Effector memory CD4-positive, alpha-beta T cell (primary cell): ENCODE measurements around the gene RPP25.
"Not testable (repeated sequence)": the region's sequence is repeated elsewhere in the genome, so short reads cannot be mapped to it uniquely, and the experiment has no call there.

Experiments used
- DNase-seq, 3 donors: peaks; one replicate each; pipeline ENCODE4 v3.0.0-alpha.2; 2020
- H3K27ac ChIP-seq: 2 replicates; pipeline ENCODE4 v1.7.0; 2013; ENCODE audit warnings: mild to moderate bottlenecking, low read length, moderate library complexity; ENCODE audit not compliant: insufficient read depth, poor library complexity, severe bottlenecking
- H3K27me3 ChIP-seq: replicated peaks from 2 replicates; pipeline ENCODE4 v1.7.0; 2013; ENCODE audit warnings: mild to moderate bottlenecking, low read length; ENCODE audit not compliant: insufficient read depth, control insufficient read depth, poor library complexity, severe bottlenecking
- H3K36me3 ChIP-seq: 2 replicates; pipeline ENCODE4 v1.7.0; 2013; ENCODE audit warnings: mild to moderate bottlenecking, low read length, moderate library complexity; ENCODE audit not compliant: control insufficient read depth, insufficient read depth
- H3K4me1 ChIP-seq: 2 replicates; pipeline ENCODE4 v1.7.0; 2013; ENCODE audit warnings: low read length, mild to moderate bottlenecking; ENCODE audit not compliant: control insufficient read depth, insufficient read depth, poor library complexity, severe bottlenecking
- H3K4me3 ChIP-seq: 2 replicates; pipeline ENCODE4 v1.7.0; 2013; ENCODE audit warnings: low read length, low read depth, mild to moderate bottlenecking; ENCODE audit not compliant: insufficient read depth, poor library complexity, severe bottlenecking
- H3K9me3 ChIP-seq: 2 replicates; pipeline ENCODE4 v1.7.0; 2013; ENCODE audit warnings: mild to moderate bottlenecking, low read length, moderate library complexity; ENCODE audit not compliant: control insufficient read depth

Gene RPP25

DNA sequence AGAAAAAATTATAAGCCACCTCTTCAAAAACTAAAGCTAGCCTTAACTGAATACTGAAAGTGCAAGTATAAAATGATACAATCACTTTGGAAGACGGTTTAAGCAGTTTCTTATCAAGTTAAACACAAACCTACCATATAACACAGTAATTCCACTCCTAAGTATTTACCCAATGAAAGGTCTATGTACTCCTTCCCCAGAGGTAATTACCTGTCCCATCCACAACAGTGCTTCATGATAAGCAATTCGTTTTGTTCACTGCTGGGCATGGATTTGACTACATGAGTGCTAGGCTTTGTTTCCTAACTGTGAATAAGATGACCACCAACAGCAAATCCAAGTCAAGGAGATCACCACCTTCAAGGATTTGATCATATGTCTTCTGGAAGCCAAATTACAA lies 23.0 kb downstream of the RPP25 start:
- no peak for DNase-seq
- H3K9me3 ChIP-seq: no peaks in the 10 kb centered on the region
- H3K27ac ChIP-seq: no peak overlapping the region
- peaks cover 14% of the 10 kb centered on the region for H3K4me1 ChIP-seq
- H3K27me3 ChIP-seq: no peaks in the 10 kb centered on the region
- H3K4me3 ChIP-seq: no peak overlapping the region
- H3K36me3 ChIP-seq: peaks cover 10% of the 10 kb centered on the region

GRCh38 chr15:74928771-74929198 lies 27.8 kb downstream of the RPP25 start:
- Histone ChIP-seq H3K4me1 (no peaks in the 10 kb centered on the region), H3K27me3 (no peaks in the 10 kb centered on the region), H3K27ac (no peak overlapping the region), H3K36me3 (peaks cover 33% of the 10 kb centered on the region), H3K9me3 (no peaks in the 10 kb centered on the region), H3K4me3 (no peak overlapping the region)
- DNase-seq: no peak

DNA sequence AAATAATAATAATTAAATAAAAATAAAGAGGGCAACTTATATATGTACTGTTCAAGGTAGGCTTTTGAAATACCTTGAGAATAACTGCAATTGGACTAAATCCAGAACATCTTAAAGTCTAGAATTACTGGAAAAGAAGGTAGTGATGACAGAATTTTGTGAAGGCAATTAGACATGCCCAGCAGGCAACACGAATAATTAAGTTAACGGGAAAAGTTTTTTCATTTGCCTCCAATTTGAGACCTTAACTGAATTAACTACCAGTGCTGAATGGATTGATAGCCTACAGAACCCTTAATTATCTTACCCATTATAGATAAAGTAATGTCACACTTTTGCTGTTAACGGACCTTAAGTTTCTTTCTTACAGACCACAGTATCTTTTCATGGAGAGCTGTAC lies 32.0 kb downstream of the RPP25 start:
- H3K27ac ChIP-seq: no peak overlapping the region

DNA sequence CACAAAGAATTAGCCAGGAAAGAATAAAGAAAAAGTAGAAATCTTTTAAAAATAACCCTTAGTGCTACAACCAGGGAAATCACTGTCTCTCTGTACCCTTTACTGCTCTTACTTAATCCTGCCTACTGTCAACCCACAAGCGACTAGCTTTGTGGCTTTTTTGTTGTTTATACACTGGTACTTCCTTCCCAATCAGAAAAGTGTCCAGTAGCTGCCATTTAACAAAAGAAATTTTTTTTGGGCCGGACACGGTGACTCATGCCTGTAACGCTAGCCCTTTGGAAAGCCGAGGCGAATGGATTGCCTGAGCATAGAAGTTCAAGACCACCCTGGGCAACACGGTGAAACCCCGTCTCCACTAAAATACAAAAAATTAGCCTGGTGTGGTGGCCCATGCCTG lies 36.1 kb downstream of the RPP25 start:
- Histone ChIP-seq H3K27ac (no peak overlapping the region), H3K27me3 (no peaks in the 10 kb centered on the region), H3K9me3 (no peaks in the 10 kb centered on the region), H3K36me3 (peaks cover 35% of the 10 kb centered on the region), H3K4me1 (no peaks in the 10 kb centered on the region), H3K4me3 (no peak overlapping the region)
- no peak for DNase-seq

More for the DNA sequence above, 32.0 kb downstream of the RPP25 start:
- Histone ChIP-seq H3K4me1 (no peaks in the 10 kb centered on the region), H3K27me3 (no peaks in the 10 kb centered on the region), H3K9me3 (no peaks in the 10 kb centered on the region), H3K36me3 (peaks cover 45% of the 10 kb centered on the region), H3K4me3 (no peak overlapping the region)
- no peak for DNase-seq

DNA sequence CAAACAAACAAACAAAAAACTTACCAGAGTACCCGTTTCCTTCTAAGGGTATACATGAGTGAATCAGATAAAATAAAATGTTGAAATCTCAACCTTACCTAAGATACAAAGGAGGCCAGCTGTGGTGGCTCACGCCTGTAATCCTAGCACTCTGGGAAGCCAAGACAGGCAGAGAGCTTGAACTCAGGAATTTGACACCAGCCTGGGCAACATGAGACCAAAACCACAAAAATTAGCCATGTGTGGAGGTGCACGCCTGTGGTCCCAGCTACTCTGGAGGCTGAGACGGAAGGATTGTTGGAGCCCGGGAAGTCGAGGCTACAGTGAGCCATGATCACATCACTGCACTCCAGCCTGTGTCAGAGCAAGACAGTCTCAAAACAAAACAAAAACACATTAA lies 38.9 kb downstream of the RPP25 start:
- Histone ChIP-seq H3K27ac (no peak overlapping the region), H3K27me3 (no peaks in the 10 kb centered on the region), H3K9me3 (no peaks in the 10 kb centered on the region), H3K4me3 (no peak overlapping the region), H3K36me3 (peaks cover 26% of the 10 kb centered on the region), H3K4me1 (no peaks in the 10 kb centered on the region)
- no peak for DNase-seq

DNA sequence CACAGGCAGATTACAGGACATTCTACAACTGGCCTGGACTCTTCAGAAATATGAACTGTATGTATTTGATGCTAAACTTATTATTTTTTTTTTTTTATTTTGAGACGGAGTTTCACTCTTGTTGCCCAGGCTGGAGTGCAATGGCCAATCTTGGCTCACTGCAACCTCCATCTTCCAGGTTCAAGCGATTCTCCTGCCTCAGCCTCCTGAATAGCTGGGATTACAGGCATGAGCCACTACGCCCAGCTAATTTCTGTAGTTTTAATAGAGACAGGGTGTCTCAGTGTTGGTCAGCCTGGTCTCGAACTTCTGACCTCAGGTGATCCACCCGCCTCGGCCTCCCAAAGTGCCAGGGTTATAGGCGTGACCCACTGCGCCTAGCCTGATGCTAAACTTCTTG lies 42.8 kb downstream of the RPP25 start:
- H3K9me3 ChIP-seq: not testable (repeated sequence)

DNA sequence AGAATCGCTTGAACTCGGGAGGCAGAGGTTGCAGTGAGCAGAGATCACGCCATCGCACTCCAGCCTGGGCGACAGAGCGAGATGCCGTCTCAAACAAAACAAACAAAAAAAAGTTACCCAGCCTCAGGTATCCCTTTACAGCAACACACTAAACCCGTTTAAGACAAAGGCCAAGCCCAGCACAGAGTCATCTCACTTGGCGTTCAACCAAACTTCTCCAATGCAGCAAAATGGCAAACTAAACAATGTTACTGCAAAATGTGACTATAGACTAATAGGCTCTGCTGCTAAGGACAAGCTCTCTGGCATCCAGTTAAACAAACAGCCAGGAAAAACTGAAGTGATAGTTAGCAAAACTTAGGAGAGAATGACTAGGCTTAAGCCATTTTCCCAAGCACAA lies 43.5 kb downstream of the RPP25 start:
- peaks cover 13% of the 10 kb centered on the region for H3K36me3 ChIP-seq
- no peak overlapping the region for H3K27ac ChIP-seq
- H3K9me3 ChIP-seq: no peaks in the 10 kb centered on the region
- H3K4me1 ChIP-seq: no peaks in the 10 kb centered on the region
- H3K27me3 ChIP-seq: no peaks in the 10 kb centered on the region
- H3K4me3 ChIP-seq: no peak overlapping the region
- no peak for DNase-seq

More for the DNA sequence above, 42.8 kb downstream of the RPP25 start:
- not testable (repeated sequence) for H3K27ac ChIP-seq, H3K4me1 ChIP-seq, H3K4me3 ChIP-seq, DNase-seq, H3K27me3 ChIP-seq
- H3K36me3 ChIP-seq: peaks cover 14% of the 10 kb centered on the region

GRCh38 chr15:74908635-74909034 lies 47.9 kb downstream of the RPP25 start:
- Histone ChIP-seq H3K36me3 (no peaks in the 10 kb centered on the region), H3K27ac (no peak overlapping the region), H3K9me3 (no peaks in the 10 kb centered on the region), H3K4me1 (peaks cover 15% of the 10 kb centered on the region), H3K27me3 (no peaks in the 10 kb centered on the region), H3K4me3 (no peak overlapping the region)
- no peak for DNase-seq

GRCh38 chr15:74907163-74907870 lies 49.3 kb downstream of the RPP25 start:
- H3K27me3 ChIP-seq: no peaks in the 10 kb centered on the region
- peak overlapping the region; percentile 96 for H3K4me3 ChIP-seq
- no peak for DNase-seq
- H3K36me3 ChIP-seq: no peaks in the 10 kb centered on the region
- H3K9me3 ChIP-seq: no peaks in the 10 kb centered on the region
- H3K27ac ChIP-seq: peak overlapping the region; percentile 84
- H3K4me1 ChIP-seq: peaks cover 15% of the 10 kb centered on the region

DNA sequence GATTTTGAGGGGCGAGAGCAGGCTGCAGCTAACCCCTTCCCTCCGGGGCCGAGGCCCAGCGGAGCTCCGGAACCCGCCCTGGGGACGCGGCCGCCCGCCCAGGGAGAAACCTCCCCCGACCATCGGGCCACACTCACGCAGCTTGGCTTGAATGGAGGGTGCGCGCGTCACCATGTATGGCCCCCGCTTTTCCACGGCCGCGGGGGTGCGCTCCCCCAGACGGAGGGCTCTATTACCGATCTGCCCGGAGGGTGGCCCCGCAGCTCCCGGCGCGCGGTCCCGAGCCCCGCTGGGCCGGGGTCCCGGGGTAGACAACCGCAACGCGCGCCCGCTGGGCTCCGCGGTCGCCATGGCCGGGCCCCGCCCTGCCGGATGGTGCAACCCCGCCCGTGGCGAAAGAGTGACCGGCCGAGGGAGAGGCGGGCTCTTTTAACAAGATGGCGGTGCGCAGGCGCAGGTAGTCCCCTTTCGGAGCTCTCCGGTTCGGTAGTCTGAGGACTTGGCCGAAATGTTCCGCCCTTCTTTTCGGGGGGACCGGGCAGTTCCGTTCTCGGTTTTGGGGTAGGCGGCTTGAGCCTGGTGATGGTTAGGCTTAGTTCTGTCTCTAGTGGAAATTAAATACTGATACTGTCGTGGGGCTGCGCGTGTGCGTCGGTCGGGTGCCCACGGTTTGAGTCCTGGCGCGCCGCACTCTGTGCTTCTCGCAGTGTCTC lies 50.0 kb downstream of the RPP25 start, which contains the start of gene FAM219B:
Gene FAM219B (minus strand): TSS at position 402 of the 713 bp plus-strand sequence. CDS start 51 bp downstream, at position 351.
- Histone ChIP-seq H3K36me3 (no peaks in the 10 kb centered on the region), H3K4me1 (peaks cover 19% of the 10 kb centered on the region), H3K27me3 (no peaks in the 10 kb centered on the region), H3K9me3 (no peaks in the 10 kb centered on the region), H3K4me3 (peak within 1 kb of the TSS; percentile 96), H3K27ac (peak within 1 kb of the TSS; percentile 84)
- peak; percentile 50 to 72 (median 57) for DNase-seq
